SK-N-SH treated with all-trans-retinoic acid at 6 μM for 48 hours (cell line): ENCODE data around the gene FTSJ1.

ENCODE experiments used
- CSRNP3 ChIP-seq: fragments of 250-450 bp; sonication (Bioruptor Pico); IDR thresholded peaks from 2 replicates; pipeline ENCODE4 v1.5.1; 2021; ENCODE audit warnings: mild to moderate bottlenecking, moderate library complexity
- OSR1 ChIP-seq: fragments of 250-450 bp; sonication (Bioruptor Pico); IDR thresholded peaks from 2 replicates; pipeline ENCODE4 v1.8.0; 2022; ENCODE audit warnings: moderate library complexity, mild to moderate bottlenecking, inconsistent platforms
- TCF4 ChIP-seq: fragments of 250-450 bp; sonication (Bioruptor Pico); IDR thresholded peaks from 2 replicates; pipeline ENCODE4 v1.8.0; 2021; ENCODE audit warnings: mild to moderate bottlenecking, moderate library complexity, borderline replicate concordance
- ZNF70 ChIP-seq: fragments of 450-650 bp; formaldehyde crosslinking; IDR thresholded peaks from 2 replicates; pipeline ENCODE4 v1.5.0; 2020; ENCODE audit warnings: mild to moderate bottlenecking, moderate library complexity
- ZNF8 ChIP-seq: fragments of 450-650 bp; formaldehyde crosslinking; IDR thresholded peaks from 2 replicates; pipeline ENCODE4 v1.5.0; 2020; ENCODE audit warnings: mild to moderate bottlenecking, moderate library complexity

DNA sequence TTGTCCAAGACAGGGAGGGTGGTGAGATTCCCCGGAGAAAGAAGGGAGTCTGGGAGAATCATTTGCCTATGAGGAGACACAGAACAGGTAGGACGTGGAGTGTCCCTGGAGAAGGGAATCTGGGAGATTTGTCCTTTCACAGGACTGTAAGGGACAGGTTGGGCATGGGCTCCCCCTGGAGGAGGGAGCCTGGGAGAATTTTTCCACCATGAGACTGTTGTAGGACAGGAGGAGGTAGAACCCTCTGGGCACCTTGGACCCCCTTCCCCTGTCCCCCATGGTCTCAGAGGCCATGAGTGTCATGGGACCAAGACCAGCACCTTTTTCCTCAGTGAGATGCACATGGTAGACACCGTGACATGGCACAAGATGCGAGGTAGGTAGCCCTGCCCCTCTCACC is 35.6 kb downstream of the FTSJ1 start:
- TF ChIP-seq OSR1: no peak
- no peak for TF ChIP-seq TCF4 (CRISPR knock-in tag)
- no peak for TF ChIP-seq CSRNP3 (CRISPR knock-in tag)
- no peak for TF ChIP-seq ZNF8 (CRISPR knock-in tag)
- TF ChIP-seq ZNF70 (CRISPR knock-in tag): no peak
